H1 (cell line): Measurements from ENCODE around the gene SLC25A4. TPM values are rescaled to one million over a fixed set of nuclear protein-coding genes. Genes with fewer than 3 reads are reported as not detected.

Source experiments
- BRCA1 ChIP-seq: IDR thresholded peaks from 2 replicates; pipeline ENCODE4 v1.6.1; 2012; ENCODE audit warnings: low read depth, low read length, improper control_type of control experiment
- GTF2F1 ChIP-seq: IDR thresholded peaks from 2 replicates; pipeline ENCODE4 v1.6.1; 2012; ENCODE audit warnings: low read depth, low read length, improper control_type of control experiment, borderline replicate concordance
- PHF8 ChIP-seq: fragments of 200-600 bp; sonication (generic); conservative IDR thresholded peaks from 2 replicates; pipeline ENCODE4 v1.7.1; 2012; ENCODE audit warnings: low read depth, mild to moderate bottlenecking, inconsistent platforms, low read length, moderate library complexity
- RBBP5 ChIP-seq: IDR thresholded peaks from 2 replicates; pipeline ENCODE4 v1.7.1; 2012; ENCODE audit warnings: low read depth, mild to moderate bottlenecking, inconsistent platforms, low read length, moderate library complexity, borderline replicate concordance
- RXRA ChIP-seq: IDR thresholded peaks from 2 replicates; pipeline ENCODE4 v1.6.1; 2011; ENCODE audit warnings: low read depth, mild to moderate bottlenecking, low read length, moderate library complexity; ENCODE audit not compliant: insufficient read depth
- SP2 ChIP-seq: IDR thresholded peaks from 2 replicates; pipeline ENCODE4 v1.6.1; 2012; ENCODE audit warnings: mild to moderate bottlenecking, low read length, inconsistent platforms
- ZNF274 ChIP-seq: IDR thresholded peaks from 2 replicates; pipeline ENCODE4 v1.7.0; 2012; ENCODE audit warnings: low read length, borderline replicate concordance; ENCODE audit errors: extremely low read depth
- polyA plus RNA-seq, 7 experiments: library from polyadenylated mRNA; depleted of rRNA in 3 of 7; stranded (reverse) in 5 of 7; unstranded in 2 of 7; fragments of >200 nt in 5 of 7; fragments of 200-250 nt in 2 of 7; gene quantifications; 1 replicate in 5 of 7; 2 replicates in 1 of 7; 4 replicates in 1 of 7; pipeline versions ENCODE4 v1.2.1 to v1.2.3, GENCODE V29; 2011 to 2013; ENCODE audit warnings: missing spikeins in 2 of 7, mixed read lengths in 2 of 7
- total RNA-seq: library from RNA; stranded (reverse); fragmentation: NEBNext Ultra II Directional; extraction: Animal tissue kit (Norgen Biotek cat#: 25700); gene quantifications from 2 replicates; pipeline ENCODE4 v1.2.1, GENCODE V29; 2021

SLC25A4 gene
- total and polyA plus RNA-seq, 2 of the 8 experiments (the other 6 are each of a cell fraction or from before 2014, with no cell fraction given): 41.3 to 42.0 TPM

DNA sequence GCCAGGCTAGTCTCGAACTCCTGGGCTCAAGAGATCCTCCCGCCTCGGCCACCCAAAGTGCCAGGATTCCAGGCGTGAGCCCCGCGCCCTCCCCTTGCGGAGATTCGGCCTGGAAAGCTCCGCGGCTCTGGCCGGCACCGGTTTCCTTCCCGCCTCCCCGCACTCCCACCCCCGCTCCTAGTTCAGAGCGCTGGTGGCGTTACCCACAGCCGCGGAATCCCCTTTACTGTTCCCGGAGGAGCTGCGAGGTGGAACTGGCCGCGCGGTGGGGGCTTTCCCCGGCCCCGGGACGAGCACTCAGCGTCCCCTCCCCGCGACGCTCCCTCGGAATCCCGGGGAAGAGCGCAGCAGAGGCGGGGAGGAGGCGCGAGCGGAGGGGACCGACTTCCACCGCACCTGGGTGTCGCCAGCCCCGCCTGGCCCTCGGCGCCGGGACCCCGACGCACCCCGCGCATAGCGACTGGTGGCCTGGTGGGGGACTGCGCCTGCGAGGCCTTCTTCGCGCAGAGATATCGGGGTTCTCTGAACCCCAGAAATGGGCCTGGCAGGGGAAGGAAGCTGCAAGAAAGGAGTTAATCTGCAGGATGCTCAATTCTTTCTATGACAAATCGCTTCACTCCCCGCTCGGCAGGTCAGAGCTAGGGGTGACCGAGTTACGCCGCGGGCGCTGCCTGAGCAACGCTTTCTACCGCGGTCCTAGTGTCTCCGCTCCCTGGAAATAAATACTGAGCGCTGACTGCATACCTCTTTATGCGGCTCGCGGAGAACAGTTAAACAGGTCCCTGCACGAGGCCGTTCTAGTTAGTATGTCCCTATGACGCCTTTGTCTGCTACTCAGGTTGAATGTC, 14.6 kb upstream of the SLC25A4 start (continued):
- no peak for TF ChIP-seq BRCA1
- peak; percentile 12; the same call in 1 of the 2 replicates for TF ChIP-seq PHF8
- TF ChIP-seq ZNF274: no peak
- TF ChIP-seq SP2: no peak
- TF ChIP-seq RXRA: no peak
- no peak for TF ChIP-seq GTF2F1
- TF ChIP-seq RBBP5: no peak
